ENCODE results near the gene FOXP1.

DNA sequence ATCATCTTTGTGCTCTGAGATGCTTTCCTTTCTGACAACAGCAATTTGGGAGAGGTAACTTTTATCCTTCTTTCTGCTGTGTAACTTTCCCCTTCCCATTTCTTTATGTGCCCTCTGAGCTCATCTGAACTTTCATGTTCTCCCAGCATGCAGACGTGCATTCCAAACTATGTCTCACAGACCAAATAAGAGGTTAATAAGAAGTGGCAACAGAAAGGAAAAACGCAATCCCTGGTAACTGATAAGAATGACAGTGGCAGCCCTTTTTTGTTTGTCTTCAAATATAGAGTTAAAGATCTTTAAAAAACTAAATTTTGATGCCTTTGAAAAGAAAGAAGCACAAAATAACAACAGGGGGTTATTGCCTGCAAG, 533.4 kb downstream of the FOXP1 start:
- TF ChIP-seq, protein P1, sequence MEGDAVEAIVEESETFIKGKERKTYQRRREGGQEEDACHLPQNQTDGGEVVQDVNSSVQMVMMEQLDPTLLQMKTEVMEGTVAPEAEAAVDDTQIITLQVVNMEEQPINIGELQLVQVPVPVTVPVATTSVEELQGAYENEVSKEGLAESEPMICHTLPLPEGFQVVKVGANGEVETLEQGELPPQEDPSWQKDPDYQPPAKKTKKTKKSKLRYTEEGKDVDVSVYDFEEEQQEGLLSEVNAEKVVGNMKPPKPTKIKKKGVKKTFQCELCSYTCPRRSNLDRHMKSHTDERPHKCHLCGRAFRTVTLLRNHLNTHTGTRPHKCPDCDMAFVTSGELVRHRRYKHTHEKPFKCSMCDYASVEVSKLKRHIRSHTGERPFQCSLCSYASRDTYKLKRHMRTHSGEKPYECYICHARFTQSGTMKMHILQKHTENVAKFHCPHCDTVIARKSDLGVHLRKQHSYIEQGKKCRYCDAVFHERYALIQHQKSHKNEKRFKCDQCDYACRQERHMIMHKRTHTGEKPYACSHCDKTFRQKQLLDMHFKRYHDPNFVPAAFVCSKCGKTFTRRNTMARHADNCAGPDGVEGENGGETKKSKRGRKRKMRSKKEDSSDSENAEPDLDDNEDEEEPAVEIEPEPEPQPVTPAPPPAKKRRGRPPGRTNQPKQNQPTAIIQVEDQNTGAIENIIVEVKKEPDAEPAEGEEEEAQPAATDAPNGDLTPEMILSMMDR (IDR thresholded peaks at IDR 0.05; ENCODE audit: low read depth, low read length, missing input control) = no peak
- TF ChIP-seq, protein P2, sequence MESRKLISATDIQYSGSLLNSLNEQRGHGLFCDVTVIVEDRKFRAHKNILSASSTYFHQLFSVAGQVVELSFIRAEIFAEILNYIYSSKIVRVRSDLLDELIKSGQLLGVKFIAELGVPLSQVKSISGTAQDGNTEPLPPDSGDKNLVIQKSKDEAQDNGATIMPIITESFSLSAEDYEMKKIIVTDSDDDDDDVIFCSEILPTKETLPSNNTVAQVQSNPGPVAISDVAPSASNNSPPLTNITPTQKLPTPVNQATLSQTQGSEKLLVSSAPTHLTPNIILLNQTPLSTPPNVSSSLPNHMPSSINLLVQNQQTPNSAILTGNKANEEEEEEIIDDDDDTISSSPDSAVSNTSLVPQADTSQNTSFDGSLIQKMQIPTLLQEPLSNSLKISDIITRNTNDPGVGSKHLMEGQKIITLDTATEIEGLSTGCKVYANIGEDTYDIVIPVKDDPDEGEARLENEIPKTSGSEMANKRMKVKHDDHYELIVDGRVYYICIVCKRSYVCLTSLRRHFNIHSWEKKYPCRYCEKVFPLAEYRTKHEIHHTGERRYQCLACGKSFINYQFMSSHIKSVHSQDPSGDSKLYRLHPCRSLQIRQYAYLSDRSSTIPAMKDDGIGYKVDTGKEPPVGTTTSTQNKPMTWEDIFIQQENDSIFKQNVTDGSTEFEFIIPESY (IDR thresholded peaks at IDR 0.05) = no peak
- TF ChIP-seq, protein P3, sequence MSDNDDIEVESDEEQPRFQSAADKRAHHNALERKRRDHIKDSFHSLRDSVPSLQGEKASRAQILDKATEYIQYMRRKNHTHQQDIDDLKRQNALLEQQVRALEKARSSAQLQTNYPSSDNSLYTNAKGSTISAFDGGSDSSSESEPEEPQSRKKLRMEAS (IDR thresholded peaks at IDR 0.05) = no peak
- TF ChIP-seq JUND (IDR thresholded peaks at IDR 0.05) = no peak
- TF ChIP-seq, protein P4, sequence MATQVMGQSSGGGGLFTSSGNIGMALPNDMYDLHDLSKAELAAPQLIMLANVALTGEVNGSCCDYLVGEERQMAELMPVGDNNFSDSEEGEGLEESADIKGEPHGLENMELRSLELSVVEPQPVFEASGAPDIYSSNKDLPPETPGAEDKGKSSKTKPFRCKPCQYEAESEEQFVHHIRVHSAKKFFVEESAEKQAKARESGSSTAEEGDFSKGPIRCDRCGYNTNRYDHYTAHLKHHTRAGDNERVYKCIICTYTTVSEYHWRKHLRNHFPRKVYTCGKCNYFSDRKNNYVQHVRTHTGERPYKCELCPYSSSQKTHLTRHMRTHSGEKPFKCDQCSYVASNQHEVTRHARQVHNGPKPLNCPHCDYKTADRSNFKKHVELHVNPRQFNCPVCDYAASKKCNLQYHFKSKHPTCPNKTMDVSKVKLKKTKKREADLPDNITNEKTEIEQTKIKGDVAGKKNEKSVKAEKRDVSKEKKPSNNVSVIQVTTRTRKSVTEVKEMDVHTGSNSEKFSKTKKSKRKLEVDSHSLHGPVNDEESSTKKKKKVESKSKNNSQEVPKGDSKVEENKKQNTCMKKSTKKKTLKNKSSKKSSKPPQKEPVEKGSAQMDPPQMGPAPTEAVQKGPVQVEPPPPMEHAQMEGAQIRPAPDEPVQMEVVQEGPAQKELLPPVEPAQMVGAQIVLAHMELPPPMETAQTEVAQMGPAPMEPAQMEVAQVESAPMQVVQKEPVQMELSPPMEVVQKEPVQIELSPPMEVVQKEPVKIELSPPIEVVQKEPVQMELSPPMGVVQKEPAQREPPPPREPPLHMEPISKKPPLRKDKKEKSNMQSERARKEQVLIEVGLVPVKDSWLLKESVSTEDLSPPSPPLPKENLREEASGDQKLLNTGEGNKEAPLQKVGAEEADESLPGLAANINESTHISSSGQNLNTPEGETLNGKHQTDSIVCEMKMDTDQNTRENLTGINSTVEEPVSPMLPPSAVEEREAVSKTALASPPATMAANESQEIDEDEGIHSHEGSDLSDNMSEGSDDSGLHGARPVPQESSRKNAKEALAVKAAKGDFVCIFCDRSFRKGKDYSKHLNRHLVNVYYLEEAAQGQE (IDR thresholded peaks at IDR 0.05) = no peak
- no peak for TF ChIP-seq GABPA (IDR thresholded peaks at IDR 0.05 in 1 of 2, conservative IDR thresholded peaks at IDR 0.05 in 1 of 2)
